Measurements from ENCODE around the gene TMEM120A. TPM values are rescaled to one million over a fixed set of nuclear protein-coding genes. Genes with fewer than 3 reads are reported as not detected.

The TMEM120A gene
- polyA plus RNA-seq, 1 donor (not counting 4 experiments of a cell fraction or from before 2014, with no cell fraction given): 47.0 TPM

- H2AFZ ChIP-seq (ENCODE audit: control insufficient read depth, low read length): no peak overlapping the region
- dilution Hi-C loops (cut with MboI; ENCODE audit: extremely low pct_ligation_motif_present, low sequenced_read_pairs): no loop called here
- peaks cover 2% of the 10 kb centered on the region for H3K4me1 ChIP-seq (ENCODE audit: control insufficient read depth, extremely low read depth, insufficient read depth, low read length)
- no peaks in the 10 kb centered on the region for H3K27me3 ChIP-seq (ENCODE audit: control insufficient read depth, extremely low read depth, insufficient read depth, low read length)
- no peaks in the 10 kb centered on the region for H3K9me1 ChIP-seq (ENCODE audit: control insufficient read depth, extremely low read depth, insufficient read depth, low read length)
- no peak for DNase-seq (ENCODE audit: low read depth, low spot score)
- H3K36me3 ChIP-seq (ENCODE audit: control insufficient read depth in 2 of 2, extremely low read depth in 1 of 2, insufficient read depth in 2 of 2, low read length in 2 of 2): peaks cover 6 to 29% of the 10 kb centered on the region in 2 experiments
- no peaks in the 10 kb centered on the region for H3K9me3 ChIP-seq (ENCODE audit: control insufficient read depth, low read depth, low read length)
- FAIRE-seq: no peak
- H3K4me3 ChIP-seq (ENCODE audit: control insufficient read depth in 2 of 3, extremely low read depth in 1 of 3, insufficient read depth in 2 of 3, low read depth in 1 of 3, low read length in 3 of 3): no peak overlapping the region
- H4K20me1 ChIP-seq (ENCODE audit: control insufficient read depth, extremely low read depth, insufficient read depth, low read length): no peaks in the 10 kb centered on the region
- TF ChIP-seq EZH2 (IDR thresholded peaks at IDR 0.05; ENCODE audit: low read length) (no peak), CTCF (optimal IDR thresholded peaks at IDR 0.05 in 1 of 3, IDR thresholded peaks at IDR 0.05 in 1 of 3, conservative IDR thresholded peaks at IDR 0.05 in 1 of 3; ENCODE audit: extremely low read depth in 1 of 3, insufficient read depth in 2 of 3, low read length in 3 of 3) (no peak)
- H3K79me2 ChIP-seq (ENCODE audit: control insufficient read depth, insufficient read depth, low read length): no peaks in the 10 kb centered on the region
- no peak overlapping the region for H3K9ac ChIP-seq (ENCODE audit: control insufficient read depth, extremely low read depth, insufficient read depth, low read length)
- H3K4me2 ChIP-seq (ENCODE audit: control insufficient read depth, extremely low read depth, insufficient read depth, low read depth, low read length): no peak overlapping the region
- no peak overlapping the region for H3K27ac ChIP-seq (ENCODE audit: control insufficient read depth, insufficient read depth, low read length)
Measured at GRCh38 chr7:75982306-75983064, 11.9 kb downstream of the TMEM120A start.

- Histone ChIP-seq H3K4me1 (ENCODE audit: control insufficient read depth, extremely low read depth, insufficient read depth, low read length) (peaks cover 2% of the 10 kb centered on the region), H2AFZ (ENCODE audit: control insufficient read depth, low read length) (no peak overlapping the region), H3K4me3 (ENCODE audit: control insufficient read depth in 2 of 3, extremely low read depth in 1 of 3, insufficient read depth in 2 of 3, low read depth in 1 of 3, low read length in 3 of 3) (no peak overlapping the region), H3K9me3 (ENCODE audit: control insufficient read depth, low read depth, low read length) (no peaks in the 10 kb centered on the region), H3K79me2 (ENCODE audit: control insufficient read depth, insufficient read depth, low read length) (no peaks in the 10 kb centered on the region), H4K20me1 (ENCODE audit: control insufficient read depth, extremely low read depth, insufficient read depth, low read length) (no peaks in the 10 kb centered on the region), H3K27ac (ENCODE audit: control insufficient read depth, insufficient read depth, low read length) (no peak overlapping the region), H3K4me2 (ENCODE audit: control insufficient read depth, extremely low read depth, insufficient read depth, low read depth, low read length) (no peak overlapping the region), H3K36me3 (ENCODE audit: control insufficient read depth in 2 of 2, extremely low read depth in 1 of 2, insufficient read depth in 2 of 2, low read length in 2 of 2) (peaks cover 6 to 29% of the 10 kb centered on the region in 2 experiments), H3K9ac (ENCODE audit: control insufficient read depth, extremely low read depth, insufficient read depth, low read length) (no peak overlapping the region), H3K9me1 (ENCODE audit: control insufficient read depth, extremely low read depth, insufficient read depth, low read length) (no peaks in the 10 kb centered on the region), H3K27me3 (ENCODE audit: control insufficient read depth, extremely low read depth, insufficient read depth, low read length) (no peaks in the 10 kb centered on the region)
- DNase-seq (ENCODE audit: low read depth, low spot score) (no peak), FAIRE-seq (no peak)
- TF ChIP-seq EZH2 (IDR thresholded peaks at IDR 0.05; ENCODE audit: low read length) (no peak), CTCF (optimal IDR thresholded peaks at IDR 0.05 in 1 of 3, IDR thresholded peaks at IDR 0.05 in 1 of 3, conservative IDR thresholded peaks at IDR 0.05 in 1 of 3; ENCODE audit: extremely low read depth in 1 of 3, insufficient read depth in 2 of 3, low read length in 3 of 3) (no peak)
- dilution Hi-C loops (cut with MboI; ENCODE audit: extremely low pct_ligation_motif_present, low sequenced_read_pairs): no loop called here
Measured at GRCh38 chr7:75981453-75982305, 12.7 kb downstream of the TMEM120A start.

All from keratinocyte (primary cell).